CD4-positive, alpha-beta T cell treated with Interleukin-10 for 1 hour (primary cell): Measurements from ENCODE around the gene TTLL4.

Experiments
- DNase-seq: peaks from one replicate; pipeline ENCODE4 v3.0.0-alpha.2; 2020

Gene TTLL4

GRCh38 chr2:218710687-218711549, at the start of gene TTLL4:
TSS of gene TTLL4 (plus strand) at chr2:218710835. CDS start at chr2:218737677, 26,842 bp downstream.
- DNase-seq: peak; percentile 99

GRCh38 chr2:218662377-218662776, 48.3 kb upstream of the TTLL4 start:
- DNase-seq: no peak

GRCh38 chr2:218662827-218663226, 47.8 kb upstream of the TTLL4 start:
- no peak for DNase-seq

- DNase-seq: no peak
Measured at GRCh38 chr2:218663901-218664300, 46.7 kb upstream of the TTLL4 start.

GRCh38 chr2:218664653-218665052, 46.0 kb upstream of the TTLL4 start:
- no peak for DNase-seq

GRCh38 chr2:218671097-218671653, 39.5 kb upstream of the TTLL4 start:
- no peak for DNase-seq

GRCh38 chr2:218671654-218672566, 38.7 kb upstream of the TTLL4 start, which contains the start of the genes RNF25 and STK36:
TSS of gene RNF25 (minus strand) at chr2:218672002. CDS start at chr2:218671970, 32 bp downstream.
TSS of gene STK36 (plus strand) at chr2:218672086. CDS start at chr2:218672830, 744 bp downstream.
- peak; percentile 84 for DNase-seq

GRCh38 chr2:218679119-218679518, 31.5 kb upstream of the TTLL4 start:
- no peak for DNase-seq

- no peak for DNase-seq
Measured at GRCh38 chr2:218680061-218680460, 30.6 kb upstream of the TTLL4 start.

- DNase-seq: peak; percentile 55
Measured at GRCh38 chr2:218687400-218688060, 23.1 kb upstream of the TTLL4 start.

GRCh38 chr2:218691234-218691633, 19.4 kb upstream of the TTLL4 start:
- no peak for DNase-seq

- DNase-seq: no peak
Measured at GRCh38 chr2:218694405-218695145, 16.1 kb upstream of the TTLL4 start.

- DNase-seq: no peak
Measured at GRCh38 chr2:218698885-218699284, 11.8 kb upstream of the TTLL4 start.

- no peak for DNase-seq
Measured at GRCh38 chr2:218701806-218702205, 8.8 kb upstream of the TTLL4 start.

- DNase-seq: no peak
Measured at GRCh38 chr2:218703341-218703740, 7.3 kb upstream of the TTLL4 start.

- DNase-seq: no peak
Measured at GRCh38 chr2:218708086-218708485, 2.5 kb upstream of the TTLL4 start.

GRCh38 chr2:218709908-218710307, 727 bp upstream of the TTLL4 start:
- no peak for DNase-seq

GRCh38 chr2:218710334-218710686, 325 bp upstream of the TTLL4 start:
- DNase-seq: no peak

- DNase-seq: no peak
Measured at GRCh38 chr2:218711550-218711929, 905 bp downstream of the TTLL4 start.

- DNase-seq: no peak
Measured at GRCh38 chr2:218713922-218714321, 3.3 kb downstream of the TTLL4 start.

- no peak for DNase-seq
Measured at GRCh38 chr2:218716070-218716469, 5.4 kb downstream of the TTLL4 start.

GRCh38 chr2:218717262-218717661, 6.6 kb downstream of the TTLL4 start:
- DNase-seq: no peak
